Posterior cingulate gyrus (tissue), 11 donors: ENCODE measurements around the gene RAP1B.
A peak's percentile ranks its signal among the peaks of the same experiment; 100 is the strongest.

Experiments used
- DNase-seq, 10 donors: peaks; one replicate each; pipeline versions ENCODE4 v3.0.0 to v3.0.0-alpha.2; 2020 to 2021; ENCODE audit warnings: mixed read lengths in 3 of 10
- intact Hi-C: fragments of 100-400 bp; cut with DNase I; formaldehyde crosslinking; loops from one replicate; pipeline ENCODE4 v1.15.1; 2023

RAP1B gene

GRCh38 chr12:68686595-68687521 lies 76.2 kb downstream of the RAP1B start, which contains the start of gene NUP107:
NUP107 (plus strand) TSS chr12:68686978; CDS start chr12:68687066, 88 bp downstream.
- DNase-seq, result peak; percentile 93 to 99 (median 95)
- intact Hi-C loops, result loop anchor here (1.0 to 10.0 kb wide), 4 partner anchors 60 to 352 kb away; partner anchors contain the start of genes MDM1 and SLC35E3

GRCh38 chr12:68695454-68695853 lies 84.8 kb downstream of the RAP1B start:
- DNase-seq, result no peak
- intact Hi-C loops, result no loop called here

GRCh38 chr12:68699486-68699885 lies 88.8 kb downstream of the RAP1B start:
- DNase-seq, result no peak
- intact Hi-C loops, result no loop called here
